HepG2 (cell line): ENCODE data around the gene RHBDF2. TPM values are rescaled to one million over a fixed set of nuclear protein-coding genes. Genes with fewer than 3 reads are reported as not detected.

Experiments used
- CAMTA2 ChIP-seq: sonication (generic); formaldehyde crosslinking; IDR thresholded peaks from 2 replicates; pipeline ENCODE4 v1.4.0; 2020; ENCODE audit warnings: mild to moderate bottlenecking, missing genetic modification reagents, borderline replicate concordance
- ELF3 ChIP-seq: IDR thresholded peaks from 2 replicates; pipeline ENCODE4 v1.6.1; 2016; ENCODE audit warnings: missing genetic modification reagents, missing compliant biosample characterization
- FOSL1 ChIP-seq: sonication (generic); formaldehyde crosslinking; IDR thresholded peaks from 2 replicates; pipeline ENCODE4 v1.9.0; 2021; ENCODE audit warnings: missing genetic modification reagents, borderline replicate concordance
- KDM5B ChIP-seq: sonication (generic); formaldehyde crosslinking; IDR thresholded peaks from 2 replicates; pipeline ENCODE4 v1.4.0; 2020; ENCODE audit warnings: missing genetic modification reagents, mild to moderate bottlenecking, borderline replicate concordance
- MTA1 ChIP-seq: sonication (generic); formaldehyde crosslinking; IDR thresholded peaks from 2 replicates; pipeline ENCODE4 v1.4.0; 2020; ENCODE audit warnings: missing genetic modification reagents, mild to moderate bottlenecking, borderline replicate concordance
- NFATC3 ChIP-seq: sonication (generic); formaldehyde crosslinking; IDR thresholded peaks from 2 replicates; pipeline ENCODE4 v1.5.1; 2020; ENCODE audit warnings: mild to moderate bottlenecking, missing genetic modification reagents
- RBM39 ChIP-seq: fragments of 200-400 bp; formaldehyde crosslinking; IDR thresholded peaks from one replicate; pipeline ENCODE4 v1.6.1; 2018; ENCODE audit warnings: antibody characterized with exemption, mild to moderate bottlenecking, low read depth, low read length; ENCODE audit not compliant: poor library complexity, severe bottlenecking
- SPEN ChIP-seq: sonication (generic); formaldehyde crosslinking; IDR thresholded peaks from 2 replicates; pipeline ENCODE4 v1.5.1; 2020; ENCODE audit warnings: low read depth, mild to moderate bottlenecking, missing genetic modification reagents
- ZBTB21 ChIP-seq: sonication (generic); formaldehyde crosslinking; IDR thresholded peaks from 2 replicates; pipeline ENCODE4 v1.4.0; 2020; ENCODE audit warnings: missing genetic modification reagents
- ZKSCAN8 ChIP-seq: IDR thresholded peaks from 2 replicates; pipeline ENCODE4 v1.6.1; 2016; ENCODE audit warnings: borderline replicate concordance, missing genetic modification reagents, missing compliant biosample characterization
- ZNF317 ChIP-seq: sonication (generic); formaldehyde crosslinking; IDR thresholded peaks from 2 replicates; pipeline ENCODE4 v1.5.0; 2020; ENCODE audit warnings: mild to moderate bottlenecking, missing genetic modification reagents
- ZXDC ChIP-seq: sonication (generic); formaldehyde crosslinking; IDR thresholded peaks from 2 replicates; pipeline ENCODE4 v1.5.0; 2020; ENCODE audit warnings: mild to moderate bottlenecking, missing genetic modification reagents
- ZZZ3 ChIP-seq: sonication (generic); formaldehyde crosslinking; IDR thresholded peaks from 2 replicates; pipeline ENCODE4 v1.4.0; 2020; ENCODE audit warnings: missing genetic modification reagents, mild to moderate bottlenecking, borderline replicate concordance
- polyA plus RNA-seq, 8 experiments: library from polyadenylated mRNA; depleted of rRNA in 3 of 8; stranded (reverse) in 7 of 8; unstranded in 1 of 8; fragments of >200 nt; fragmentation: Illumina TruSeq in 4 of 8; extraction: Trizol in 4 of 8; gene quantifications; 2 replicates each; pipeline versions ENCODE4 v1.2.1 to v1.2.3, GENCODE V29; 2011 to 2016; ENCODE audit warnings: low read depth in 4 of 8, missing spikeins in 1 of 8, mixed read lengths in 1 of 8; ENCODE audit not compliant: insufficient read depth in 1 of 8
- total RNA-seq, 5 experiments: library from RNA; depleted of rRNA; stranded (reverse); fragments of >200 nt; fragmentation: Illumina TruSeq; extraction: Trizol; gene quantifications; 2 replicates each; pipeline ENCODE4 v1.2.3, GENCODE V29; 2016; ENCODE audit warnings: low read depth in 1 of 5
- TF ChIP-seq, protein P1 (sequence below): sonication (generic); formaldehyde crosslinking; IDR thresholded peaks from 2 replicates; pipeline ENCODE4 v1.5.0; 2020; ENCODE audit warnings: mild to moderate bottlenecking, missing genetic modification reagents
- TF ChIP-seq, protein P2 (sequence below): sonication (generic); formaldehyde crosslinking; IDR thresholded peaks from 2 replicates; pipeline ENCODE4 v1.5.1; 2020; ENCODE audit warnings: missing genetic modification reagents, mild to moderate bottlenecking, borderline replicate concordance
- TF ChIP-seq, protein P3 (sequence below): sonication (generic); formaldehyde crosslinking; IDR thresholded peaks from 2 replicates; pipeline ENCODE4 v1.4.0; 2020; ENCODE audit warnings: missing genetic modification reagents

RHBDF2 gene
- total and polyA plus RNA-seq, 2 of the 13 experiments (the other 11 are each of a cell fraction or from before 2014, with no cell fraction given): 7.8 to 24.2 TPM

DNA sequence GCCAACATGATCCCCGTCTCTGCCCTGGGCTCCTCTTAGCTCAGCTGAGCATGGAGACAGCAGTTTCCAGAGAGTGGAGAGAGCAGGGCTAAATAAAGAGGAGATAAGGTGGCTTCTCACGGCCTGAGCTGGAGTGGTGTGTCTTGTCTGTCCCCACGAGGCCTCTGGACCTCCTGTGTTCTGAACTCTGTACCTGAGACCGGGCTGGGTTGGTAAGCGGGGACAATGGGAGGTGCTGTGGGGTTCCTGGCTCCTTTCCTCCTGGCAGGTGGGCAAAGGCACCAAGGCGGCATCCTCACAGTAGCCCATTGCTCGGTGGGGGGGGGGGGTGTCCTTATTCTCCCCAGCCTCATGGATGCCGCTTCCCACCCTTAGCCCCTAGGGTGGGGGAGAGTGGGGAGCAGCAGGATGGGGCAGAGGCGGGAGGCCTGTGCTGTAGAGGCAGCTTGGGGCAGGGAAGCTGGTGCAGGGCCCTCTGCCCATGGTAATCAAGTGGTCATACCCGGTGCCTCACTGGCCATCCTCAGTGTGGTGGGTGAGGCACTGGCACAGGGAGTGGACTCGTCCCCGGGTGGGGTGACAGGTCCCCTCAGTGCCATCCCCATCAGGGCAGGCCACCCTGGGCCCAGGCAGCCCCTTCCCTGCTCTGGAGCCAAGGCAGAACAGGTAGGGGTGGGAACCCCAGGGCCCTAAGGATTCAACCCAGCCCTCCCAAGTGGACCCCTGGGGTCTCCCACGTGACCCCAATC lies 31.1 kb downstream of the RHBDF2 start (continued):
- no peak for TF ChIP-seq FOSL1 (CRISPR knock-in tag)
- TF ChIP-seq ZZZ3 (CRISPR knock-in tag): no peak
- no peak for TF ChIP-seq ZKSCAN8 (CRISPR knock-in tag)
- no peak for TF ChIP-seq ZNF317 (CRISPR knock-in tag)
- TF ChIP-seq KDM5B: no peak
- TF ChIP-seq ELF3: no peak
- no peak for TF ChIP-seq NFATC3 (CRISPR knock-in tag)
- TF ChIP-seq, protein P1, sequence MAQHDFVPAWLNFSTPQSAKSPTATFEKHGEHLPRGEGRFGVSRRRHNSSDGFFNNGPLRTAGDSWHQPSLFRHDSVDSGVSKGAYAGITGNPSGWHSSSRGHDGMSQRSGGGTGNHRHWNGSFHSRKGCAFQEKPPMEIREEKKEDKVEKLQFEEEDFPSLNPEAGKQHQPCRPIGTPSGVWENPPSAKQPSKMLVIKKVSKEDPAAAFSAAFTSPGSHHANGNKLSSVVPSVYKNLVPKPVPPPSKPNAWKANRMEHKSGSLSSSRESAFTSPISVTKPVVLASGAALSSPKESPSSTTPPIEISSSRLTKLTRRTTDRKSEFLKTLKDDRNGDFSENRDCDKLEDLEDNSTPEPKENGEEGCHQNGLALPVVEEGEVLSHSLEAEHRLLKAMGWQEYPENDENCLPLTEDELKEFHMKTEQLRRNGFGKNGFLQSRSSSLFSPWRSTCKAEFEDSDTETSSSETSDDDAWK (CRISPR knock-in tag): no peak
- no peak for TF ChIP-seq ZBTB21 (CRISPR knock-in tag)
- TF ChIP-seq, protein P2, sequence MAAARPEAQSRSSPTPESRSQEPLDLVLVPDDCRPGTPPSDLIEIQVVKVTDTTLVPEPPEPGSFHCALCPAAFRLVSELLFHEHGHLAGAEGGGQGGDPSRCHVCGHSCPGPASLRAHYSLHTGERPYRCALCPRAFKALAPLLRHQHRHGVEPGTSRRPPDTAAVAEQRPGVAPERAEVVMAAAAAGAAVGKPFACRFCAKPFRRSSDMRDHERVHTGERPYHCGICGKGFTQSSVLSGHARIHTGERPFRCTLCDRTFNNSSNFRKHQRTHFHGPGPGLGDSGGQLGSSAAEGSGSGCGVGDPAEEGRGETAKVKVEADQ (CRISPR knock-in tag): 0 out of 2 replicates have a peak, but pooled peaks have one; percentile 59
- no peak for TF ChIP-seq ZXDC
- TF ChIP-seq RBM39: no peak
- TF ChIP-seq SPEN (CRISPR knock-in tag): no peak
- TF ChIP-seq CAMTA2 (CRISPR knock-in tag): no peak
- peak; percentile 43; the same call in 1 of the 2 replicates for TF ChIP-seq MTA1 (CRISPR knock-in tag)
- TF ChIP-seq, protein P3, sequence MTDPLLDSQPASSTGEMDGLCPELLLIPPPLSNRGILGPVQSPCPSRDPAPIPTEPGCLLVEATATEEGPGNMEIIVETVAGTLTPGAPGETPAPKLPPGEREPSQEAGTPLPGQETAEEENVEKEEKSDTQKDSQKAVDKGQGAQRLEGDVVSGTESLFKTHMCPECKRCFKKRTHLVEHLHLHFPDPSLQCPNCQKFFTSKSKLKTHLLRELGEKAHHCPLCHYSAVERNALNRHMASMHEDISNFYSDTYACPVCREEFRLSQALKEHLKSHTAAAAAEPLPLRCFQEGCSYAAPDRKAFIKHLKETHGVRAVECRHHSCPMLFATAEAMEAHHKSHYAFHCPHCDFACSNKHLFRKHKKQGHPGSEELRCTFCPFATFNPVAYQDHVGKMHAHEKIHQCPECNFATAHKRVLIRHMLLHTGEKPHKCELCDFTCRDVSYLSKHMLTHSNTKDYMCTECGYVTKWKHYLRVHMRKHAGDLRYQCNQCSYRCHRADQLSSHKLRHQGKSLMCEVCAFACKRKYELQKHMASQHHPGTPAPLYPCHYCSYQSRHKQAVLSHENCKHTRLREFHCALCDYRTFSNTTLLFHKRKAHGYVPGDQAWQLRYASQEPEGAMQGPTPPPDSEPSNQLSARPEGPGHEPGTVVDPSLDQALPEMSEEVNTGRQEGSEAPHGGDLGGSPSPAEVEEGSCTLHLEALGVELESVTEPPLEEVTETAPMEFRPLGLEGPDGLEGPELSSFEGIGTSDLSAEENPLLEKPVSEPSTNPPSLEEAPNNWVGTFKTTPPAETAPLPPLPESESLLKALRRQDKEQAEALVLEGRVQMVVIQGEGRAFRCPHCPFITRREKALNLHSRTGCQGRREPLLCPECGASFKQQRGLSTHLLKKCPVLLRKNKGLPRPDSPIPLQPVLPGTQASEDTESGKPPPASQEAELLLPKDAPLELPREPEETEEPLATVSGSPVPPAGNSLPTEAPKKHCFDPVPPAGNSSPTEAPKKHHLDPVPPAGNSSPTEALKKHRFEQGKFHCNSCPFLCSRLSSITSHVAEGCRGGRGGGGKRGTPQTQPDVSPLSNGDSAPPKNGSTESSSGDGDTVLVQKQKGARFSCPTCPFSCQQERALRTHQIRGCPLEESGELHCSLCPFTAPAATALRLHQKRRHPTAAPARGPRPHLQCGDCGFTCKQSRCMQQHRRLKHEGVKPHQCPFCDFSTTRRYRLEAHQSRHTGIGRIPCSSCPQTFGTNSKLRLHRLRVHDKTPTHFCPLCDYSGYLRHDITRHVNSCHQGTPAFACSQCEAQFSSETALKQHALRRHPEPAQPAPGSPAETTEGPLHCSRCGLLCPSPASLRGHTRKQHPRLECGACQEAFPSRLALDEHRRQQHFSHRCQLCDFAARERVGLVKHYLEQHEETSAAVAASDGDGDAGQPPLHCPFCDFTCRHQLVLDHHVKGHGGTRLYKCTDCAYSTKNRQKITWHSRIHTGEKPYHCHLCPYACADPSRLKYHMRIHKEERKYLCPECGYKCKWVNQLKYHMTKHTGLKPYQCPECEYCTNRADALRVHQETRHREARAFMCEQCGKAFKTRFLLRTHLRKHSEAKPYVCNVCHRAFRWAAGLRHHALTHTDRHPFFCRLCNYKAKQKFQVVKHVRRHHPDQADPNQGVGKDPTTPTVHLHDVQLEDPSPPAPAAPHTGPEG: no peak
